GM13976 (cell line): ENCODE results near the gene TTC32.
A peak's percentile ranks its signal among the peaks of the same experiment; 100 is the strongest.

Experiments
- DNase-seq: peaks from one replicate; pipeline ENCODE4 v3.0.0; 2012; ENCODE audit warnings: low spot score
- in situ Hi-C: fragments of 300-500 bp; cut with MboI; formaldehyde crosslinking; loops from one replicate; pipeline ENCODE4 v1.12.0; 2022; ENCODE audit warnings: low sequenced_read_pairs, mixed read lengths, inconsistent platforms; ENCODE audit not compliant: unreplicated experiment
- TF ChIP-seq, protein P1 (sequence below): IDR thresholded peaks from 2 replicates; pipeline ENCODE4 v1.5.1; 2012; ENCODE audit warnings: borderline replicate concordance, mild to moderate bottlenecking; ENCODE audit not compliant: insufficient read depth; ENCODE audit errors: extremely low read depth, missing control alignments, control extremely low read depth

The TTC32 gene

DNA sequence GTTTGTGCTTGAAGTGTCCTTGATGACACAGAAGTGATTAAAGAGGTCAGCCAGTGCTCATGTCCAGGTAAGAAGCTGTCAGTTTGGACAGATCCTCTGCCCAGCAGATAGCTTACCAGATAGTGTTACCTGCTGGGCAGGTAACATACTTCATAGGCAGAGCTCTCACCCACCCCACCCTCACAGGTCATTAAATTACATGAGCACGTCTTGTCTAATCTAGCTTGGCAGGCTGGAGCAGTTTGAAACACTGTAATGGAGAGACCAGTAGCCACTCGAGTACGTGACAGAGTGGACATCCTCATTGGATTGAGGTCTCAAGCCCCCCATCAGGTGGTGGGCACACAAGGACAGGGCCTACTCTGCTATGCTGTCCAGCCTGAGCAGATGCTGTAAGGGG lies 27.1 kb downstream of the TTC32 start:
- no peak for DNase-seq
- in situ Hi-C loops: loop anchor here (25.0 kb wide), 2 partner anchors 1112 to 1337 kb away; no protein-coding TSS in a partner anchor
- TF ChIP-seq, protein P1, sequence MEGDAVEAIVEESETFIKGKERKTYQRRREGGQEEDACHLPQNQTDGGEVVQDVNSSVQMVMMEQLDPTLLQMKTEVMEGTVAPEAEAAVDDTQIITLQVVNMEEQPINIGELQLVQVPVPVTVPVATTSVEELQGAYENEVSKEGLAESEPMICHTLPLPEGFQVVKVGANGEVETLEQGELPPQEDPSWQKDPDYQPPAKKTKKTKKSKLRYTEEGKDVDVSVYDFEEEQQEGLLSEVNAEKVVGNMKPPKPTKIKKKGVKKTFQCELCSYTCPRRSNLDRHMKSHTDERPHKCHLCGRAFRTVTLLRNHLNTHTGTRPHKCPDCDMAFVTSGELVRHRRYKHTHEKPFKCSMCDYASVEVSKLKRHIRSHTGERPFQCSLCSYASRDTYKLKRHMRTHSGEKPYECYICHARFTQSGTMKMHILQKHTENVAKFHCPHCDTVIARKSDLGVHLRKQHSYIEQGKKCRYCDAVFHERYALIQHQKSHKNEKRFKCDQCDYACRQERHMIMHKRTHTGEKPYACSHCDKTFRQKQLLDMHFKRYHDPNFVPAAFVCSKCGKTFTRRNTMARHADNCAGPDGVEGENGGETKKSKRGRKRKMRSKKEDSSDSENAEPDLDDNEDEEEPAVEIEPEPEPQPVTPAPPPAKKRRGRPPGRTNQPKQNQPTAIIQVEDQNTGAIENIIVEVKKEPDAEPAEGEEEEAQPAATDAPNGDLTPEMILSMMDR: no peak

DNA sequence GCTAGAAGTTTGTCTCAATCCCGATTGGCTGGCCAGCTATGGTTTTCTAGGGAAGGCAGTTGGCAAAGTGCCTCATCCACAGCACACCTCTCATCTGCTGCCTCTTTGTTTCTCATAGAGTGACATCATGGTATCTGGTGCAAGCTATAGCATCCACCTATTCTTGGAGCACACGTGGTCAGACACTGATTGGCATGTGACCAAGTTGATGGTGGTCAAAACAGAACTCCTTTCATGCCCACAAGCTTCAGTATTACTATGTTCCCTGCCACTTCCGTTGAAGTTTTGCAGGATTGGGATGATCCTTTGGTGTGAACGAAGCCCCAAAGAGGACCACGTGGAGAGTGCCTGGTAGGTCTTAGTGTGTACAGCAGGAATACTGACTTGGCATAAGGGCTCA lies 28.8 kb downstream of the TTC32 start:
- in situ Hi-C loops: loop anchor here (25.0 kb wide), 2 partner anchors 1111 to 1336 kb away; no protein-coding TSS in a partner anchor
- TF ChIP-seq, protein P1: no peak
- no peak for DNase-seq

DNA sequence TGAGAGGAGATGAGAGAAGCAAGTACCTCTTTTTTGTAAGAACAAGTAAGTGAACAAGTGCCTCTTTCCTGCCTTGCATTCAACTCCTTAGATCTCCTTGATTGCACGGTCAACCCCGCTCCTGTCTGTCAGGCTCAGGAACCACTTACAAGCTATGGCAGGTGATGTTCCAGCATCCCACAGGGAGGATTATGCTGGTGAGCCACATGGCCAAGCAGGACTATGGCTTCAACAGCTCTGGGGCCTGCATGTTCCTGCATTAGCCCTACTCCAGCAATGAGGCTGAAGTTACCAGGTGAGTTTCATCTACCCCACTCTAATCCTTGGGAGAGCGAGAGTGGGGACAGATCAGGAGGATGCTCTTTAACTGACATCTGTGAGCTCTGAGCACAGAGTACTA lies 29.5 kb downstream of the TTC32 start:
- TF ChIP-seq, protein P1: no peak
- in situ Hi-C loops: loop anchor here (25.0 kb wide), 2 partner anchors 1110 to 1335 kb away; no protein-coding TSS in a partner anchor

DNA sequence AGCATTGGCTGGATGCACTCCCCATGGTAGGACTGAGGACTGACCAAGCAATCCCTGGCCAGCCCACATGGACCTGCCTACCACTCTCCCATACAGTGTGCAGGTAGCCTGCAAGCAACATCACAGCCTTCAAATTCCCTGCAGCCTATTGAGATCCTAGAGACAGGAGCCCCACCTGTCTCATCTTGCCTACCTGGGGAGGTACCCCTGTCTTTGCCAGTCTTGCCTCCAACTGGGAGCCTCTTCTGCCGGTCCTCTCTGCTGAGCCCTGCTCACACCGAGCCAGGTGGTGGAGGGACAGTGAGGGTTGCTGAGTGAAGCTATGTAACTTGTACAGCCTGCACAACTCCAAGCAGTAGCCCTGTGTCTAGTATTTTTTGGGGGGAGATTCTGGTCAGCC lies 29.9 kb downstream of the TTC32 start:
- DNase-seq: no peak
- in situ Hi-C loops: loop anchor here (25.0 kb wide), 2 partner anchors 1110 to 1335 kb away; no protein-coding TSS in a partner anchor
- TF ChIP-seq, protein P1: no peak

More for the DNA sequence above, 29.5 kb downstream of the TTC32 start:
- no peak for DNase-seq

DNA sequence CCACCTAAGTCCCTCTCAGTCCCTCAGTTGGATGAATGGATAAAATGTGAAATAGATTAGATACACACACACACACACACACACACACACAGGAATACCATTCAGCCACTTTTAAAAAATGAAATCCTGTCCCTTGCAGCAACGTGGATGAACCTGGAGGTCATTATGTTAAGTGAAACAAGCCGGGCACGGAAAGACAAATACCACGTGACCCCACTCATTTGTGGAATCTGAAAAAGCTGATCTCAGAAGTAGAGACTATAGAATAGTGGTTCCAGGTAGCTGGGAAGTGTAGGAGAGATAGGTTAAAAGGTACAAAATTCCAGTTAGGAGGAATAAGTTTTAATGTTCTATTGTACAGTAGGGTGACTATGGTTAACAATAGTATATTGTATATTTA lies 31.0 kb downstream of the TTC32 start:
- in situ Hi-C loops: loop anchor here (25.0 kb wide), 2 partner anchors 1108 to 1333 kb away; no protein-coding TSS in a partner anchor
- TF ChIP-seq, protein P1: no peak
- no peak for DNase-seq

DNA sequence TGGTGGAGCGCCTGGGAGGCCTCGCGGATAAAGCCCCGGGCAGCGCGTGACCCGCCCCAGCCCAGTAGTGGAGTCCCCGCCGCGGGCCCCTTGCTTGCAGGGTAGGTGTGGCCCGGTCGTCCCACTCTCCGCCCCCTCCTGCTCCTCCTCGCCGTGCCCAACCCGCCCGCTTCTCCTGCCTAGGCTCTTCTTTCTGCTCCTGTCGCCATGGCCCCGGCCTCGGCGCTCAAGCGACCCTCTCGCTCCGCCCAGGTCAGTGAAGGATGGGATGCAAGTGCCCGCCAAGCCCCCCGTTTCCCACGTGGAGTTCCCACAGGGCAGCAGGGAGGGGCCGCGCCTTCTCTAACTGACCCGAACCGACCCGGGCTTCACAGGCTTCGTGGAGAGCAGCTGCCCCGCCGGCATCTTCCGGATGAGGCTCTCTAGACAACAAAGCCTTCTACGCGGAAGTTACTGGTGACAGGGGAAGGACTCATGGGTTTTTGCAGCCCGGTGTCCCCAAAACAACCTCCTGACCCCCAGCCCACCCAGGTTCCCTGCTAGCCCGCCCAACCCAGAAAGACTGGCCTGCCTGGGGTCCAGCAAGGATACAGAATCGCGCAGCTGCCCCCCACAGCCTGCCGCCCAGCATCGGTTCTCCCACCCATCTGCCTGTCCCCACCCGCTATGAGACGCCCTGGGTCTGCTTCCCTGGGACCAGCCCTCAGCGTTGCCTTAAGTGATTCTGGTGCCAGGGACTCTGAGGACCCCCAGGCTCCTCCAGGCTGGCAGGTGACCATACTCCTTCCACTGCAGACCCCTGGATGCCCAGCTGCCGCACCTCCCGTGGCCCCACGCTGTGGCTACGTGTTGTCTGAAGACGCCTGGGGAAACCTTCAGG lies 32.8 kb downstream of the TTC32 start:
- TF ChIP-seq, protein P1: no peak
- in situ Hi-C loops: loop anchor here (10.0 to 25.0 kb wide), 3 partner anchors 514 to 1332 kb away; partner anchors contain the start of gene OSR1
- DNase-seq: peak; percentile 77
